HEK293 (cell line): Measurements from ENCODE around the gene TRA2A.

Experiments used
- GLI2 ChIP-seq: fragments of 450-650 bp; formaldehyde crosslinking; IDR thresholded peaks from 2 replicates; pipeline ENCODE4; 2017; ENCODE audit warnings: missing biosample characterization, missing genetic modification characterization, low read depth, borderline replicate concordance
- GLI4 ChIP-seq: fragments of 450-650 bp; formaldehyde crosslinking; IDR thresholded peaks from 2 replicates; pipeline ENCODE4 v1.5.1; 2016; ENCODE audit warnings: missing biosample characterization, missing genetic modification characterization
- KLF16 ChIP-seq: fragments of 450-650 bp; formaldehyde crosslinking; IDR thresholded peaks from 2 replicates; pipeline ENCODE4 v1.5.1; 2017; ENCODE audit warnings: missing biosample characterization, missing genetic modification characterization
- PRDM1 ChIP-seq: fragments of 450-650 bp; formaldehyde crosslinking; IDR thresholded peaks from 2 replicates; pipeline ENCODE4; 2016; ENCODE audit warnings: missing biosample characterization, missing genetic modification characterization
- TCF7L2 ChIP-seq: IDR thresholded peaks from 2 replicates; pipeline ENCODE4 v1.6.1; 2011; ENCODE audit warnings: low read depth, mild to moderate bottlenecking, inconsistent platforms, low read length, moderate library complexity, borderline replicate concordance
- WT1 ChIP-seq: fragments of 450-650 bp; formaldehyde crosslinking; IDR thresholded peaks from 2 replicates; pipeline ENCODE4 v1.5.1; 2016; ENCODE audit warnings: missing biosample characterization, missing genetic modification characterization
- ZBTB11 ChIP-seq: fragments of 450-650 bp; formaldehyde crosslinking; conservative IDR thresholded peaks from 2 replicates; pipeline ENCODE4 v1.5.1; 2016; ENCODE audit warnings: low read depth, missing biosample characterization, missing genetic modification characterization
- ZBTB21 ChIP-seq: fragments of 450-650 bp; formaldehyde crosslinking; IDR thresholded peaks from 2 replicates; pipeline ENCODE4 v1.5.1; 2017; ENCODE audit warnings: missing biosample characterization, missing genetic modification characterization
- ZBTB8A ChIP-seq: fragments of 450-650 bp; formaldehyde crosslinking; IDR thresholded peaks from 2 replicates; pipeline ENCODE4 v1.5.1; 2016; ENCODE audit warnings: missing biosample characterization, missing genetic modification characterization
- ZNF169 ChIP-seq: fragments of 450-650 bp; formaldehyde crosslinking; IDR thresholded peaks from 2 replicates; pipeline ENCODE4 v1.5.1; 2016; ENCODE audit warnings: missing biosample characterization, missing genetic modification characterization
- ZNF292 ChIP-seq: fragments of 450-650 bp; formaldehyde crosslinking; IDR thresholded peaks from 2 replicates; pipeline ENCODE4 v1.5.1; 2016; ENCODE audit warnings: low read depth, missing biosample characterization, missing genetic modification characterization, borderline replicate concordance
- ZNF335 ChIP-seq: fragments of 450-650 bp; formaldehyde crosslinking; conservative IDR thresholded peaks from 2 replicates; pipeline ENCODE4 v1.5.1; 2016; ENCODE audit warnings: missing biosample characterization, missing genetic modification characterization
- ZNF514 ChIP-seq: fragments of 450-650 bp; formaldehyde crosslinking; IDR thresholded peaks from 2 replicates; pipeline ENCODE4 v1.5.1; 2016; ENCODE audit warnings: missing biosample characterization, missing genetic modification characterization
- ZNF521 ChIP-seq: fragments of 450-650 bp; formaldehyde crosslinking; IDR thresholded peaks from 2 replicates; pipeline ENCODE4 v1.5.1; 2017; ENCODE audit warnings: missing biosample characterization, mild to moderate bottlenecking, missing genetic modification characterization
- ZNF560 ChIP-seq: fragments of 450-650 bp; formaldehyde crosslinking; IDR thresholded peaks from 2 replicates; pipeline ENCODE4 v1.5.1; 2017; ENCODE audit warnings: missing biosample characterization, missing genetic modification characterization, borderline replicate concordance
- ZSCAN30 ChIP-seq: fragments of 450-650 bp; IDR thresholded peaks from 2 replicates; pipeline ENCODE4 v1.5.1; 2018; ENCODE audit warnings: missing biosample characterization, mild to moderate bottlenecking, missing genetic modification characterization, moderate library complexity
- TF ChIP-seq, protein P1 (sequence below): fragments of 450-650 bp; formaldehyde crosslinking; IDR thresholded peaks from 2 replicates; pipeline ENCODE4 v1.5.1; 2016; ENCODE audit warnings: missing biosample characterization, missing genetic modification characterization
- TF ChIP-seq, protein P2 (sequence below): fragments of 450-650 bp; formaldehyde crosslinking; IDR thresholded peaks from 2 replicates; pipeline ENCODE4 v1.5.1; 2016; ENCODE audit warnings: missing biosample characterization, missing genetic modification characterization
- TF ChIP-seq, protein P3 (sequence below): fragments of 450-650 bp; formaldehyde crosslinking; IDR thresholded peaks from 2 replicates; pipeline ENCODE4 v1.5.1; 2016; ENCODE audit warnings: missing biosample characterization, missing genetic modification characterization
- TF ChIP-seq, protein P4 (sequence below): fragments of 450-650 bp; formaldehyde crosslinking; IDR thresholded peaks from 2 replicates; pipeline ENCODE4 v1.5.1; 2017; ENCODE audit warnings: missing biosample characterization, missing genetic modification characterization
- TF ChIP-seq, protein P5 (sequence below): fragments of 450-650 bp; formaldehyde crosslinking; IDR thresholded peaks from 2 replicates; pipeline ENCODE4 v1.5.1; 2016; ENCODE audit warnings: missing biosample characterization, missing genetic modification characterization

TRA2A gene

GRCh38 chr7:23531794-23532489, at the start of gene TRA2A (continued):
- TF ChIP-seq ZBTB21 (tag by site-specific recombination) (peak; percentile 89), GLI2 (tag by site-specific recombination) (no peak), GLI4 (no peak), ZBTB11 (no peak), TCF7L2 (peak; percentile 16; the same call in 1 of the 2 replicates), ZNF521 (tag by site-specific recombination) (no peak), ZSCAN30 (0 out of 2 replicates have a peak, but pooled peaks have one; percentile 28), ZNF169 (tag by site-specific recombination) (no peak), PRDM1 (no peak), ZNF560 (tag by site-specific recombination) (no peak), WT1 (tag by site-specific recombination) (peak; percentile 79), ZNF292 (tag by site-specific recombination) (no peak), KLF16 (tag by site-specific recombination) (peak; percentile 12; the same call in 1 of the 2 replicates), ZNF335 (tag by site-specific recombination) (peak; percentile 88), ZNF514 (no peak), ZBTB8A (tag by site-specific recombination) (peak; percentile 95)
- TF ChIP-seq, protein P1, sequence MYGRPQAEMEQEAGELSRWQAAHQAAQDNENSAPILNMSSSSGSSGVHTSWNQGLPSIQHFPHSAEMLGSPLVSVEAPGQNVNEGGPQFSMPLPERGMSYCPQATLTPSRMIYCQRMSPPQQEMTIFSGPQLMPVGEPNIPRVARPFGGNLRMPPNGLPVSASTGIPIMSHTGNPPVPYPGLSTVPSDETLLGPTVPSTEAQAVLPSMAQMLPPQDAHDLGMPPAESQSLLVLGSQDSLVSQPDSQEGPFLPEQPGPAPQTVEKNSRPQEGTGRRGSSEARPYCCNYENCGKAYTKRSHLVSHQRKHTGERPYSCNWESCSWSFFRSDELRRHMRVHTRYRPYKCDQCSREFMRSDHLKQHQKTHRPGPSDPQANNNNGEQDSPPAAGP (tag by site-specific recombination): peak; percentile 43; the same call in 1 of the 2 replicates
- TF ChIP-seq, protein P2, sequence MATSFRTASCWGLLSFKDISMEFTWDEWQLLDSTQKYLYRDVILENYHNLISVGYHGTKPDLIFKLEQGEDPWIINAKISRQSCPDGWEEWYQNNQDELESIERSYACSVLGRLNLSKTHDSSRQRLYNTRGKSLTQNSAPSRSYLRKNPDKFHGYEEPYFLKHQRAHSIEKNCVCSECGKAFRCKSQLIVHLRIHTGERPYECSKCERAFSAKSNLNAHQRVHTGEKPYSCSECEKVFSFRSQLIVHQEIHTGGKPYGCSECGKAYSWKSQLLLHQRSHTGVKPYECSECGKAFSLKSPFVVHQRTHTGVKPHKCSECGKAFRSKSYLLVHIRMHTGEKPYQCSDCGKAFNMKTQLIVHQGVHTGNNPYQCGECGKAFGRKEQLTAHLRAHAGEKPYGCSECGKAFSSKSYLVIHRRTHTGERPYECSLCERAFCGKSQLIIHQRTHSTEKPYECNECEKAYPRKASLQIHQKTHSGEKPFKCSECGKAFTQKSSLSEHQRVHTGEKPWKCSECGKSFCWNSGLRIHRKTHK (tag by site-specific recombination): no peak
- TF ChIP-seq, protein P3, sequence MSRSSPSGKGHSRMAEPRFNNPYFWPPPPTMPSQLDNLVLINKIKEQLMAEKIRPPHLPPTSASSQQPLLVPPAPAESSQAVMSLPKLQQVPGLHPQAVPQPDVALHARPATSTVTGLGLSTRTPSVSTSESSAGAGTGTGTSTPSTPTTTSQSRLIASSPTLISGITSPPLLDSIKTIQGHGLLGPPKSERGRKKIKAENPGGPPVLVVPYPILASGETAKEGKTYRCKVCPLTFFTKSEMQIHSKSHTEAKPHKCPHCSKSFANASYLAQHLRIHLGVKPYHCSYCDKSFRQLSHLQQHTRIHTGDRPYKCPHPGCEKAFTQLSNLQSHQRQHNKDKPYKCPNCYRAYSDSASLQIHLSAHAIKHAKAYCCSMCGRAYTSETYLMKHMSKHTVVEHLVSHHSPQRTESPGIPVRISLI (tag by site-specific recombination): peak; percentile 78
- TF ChIP-seq, protein P4, sequence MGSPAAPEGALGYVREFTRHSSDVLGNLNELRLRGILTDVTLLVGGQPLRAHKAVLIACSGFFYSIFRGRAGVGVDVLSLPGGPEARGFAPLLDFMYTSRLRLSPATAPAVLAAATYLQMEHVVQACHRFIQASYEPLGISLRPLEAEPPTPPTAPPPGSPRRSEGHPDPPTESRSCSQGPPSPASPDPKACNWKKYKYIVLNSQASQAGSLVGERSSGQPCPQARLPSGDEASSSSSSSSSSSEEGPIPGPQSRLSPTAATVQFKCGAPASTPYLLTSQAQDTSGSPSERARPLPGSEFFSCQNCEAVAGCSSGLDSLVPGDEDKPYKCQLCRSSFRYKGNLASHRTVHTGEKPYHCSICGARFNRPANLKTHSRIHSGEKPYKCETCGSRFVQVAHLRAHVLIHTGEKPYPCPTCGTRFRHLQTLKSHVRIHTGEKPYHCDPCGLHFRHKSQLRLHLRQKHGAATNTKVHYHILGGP: no peak
- TF ChIP-seq, protein P5, sequence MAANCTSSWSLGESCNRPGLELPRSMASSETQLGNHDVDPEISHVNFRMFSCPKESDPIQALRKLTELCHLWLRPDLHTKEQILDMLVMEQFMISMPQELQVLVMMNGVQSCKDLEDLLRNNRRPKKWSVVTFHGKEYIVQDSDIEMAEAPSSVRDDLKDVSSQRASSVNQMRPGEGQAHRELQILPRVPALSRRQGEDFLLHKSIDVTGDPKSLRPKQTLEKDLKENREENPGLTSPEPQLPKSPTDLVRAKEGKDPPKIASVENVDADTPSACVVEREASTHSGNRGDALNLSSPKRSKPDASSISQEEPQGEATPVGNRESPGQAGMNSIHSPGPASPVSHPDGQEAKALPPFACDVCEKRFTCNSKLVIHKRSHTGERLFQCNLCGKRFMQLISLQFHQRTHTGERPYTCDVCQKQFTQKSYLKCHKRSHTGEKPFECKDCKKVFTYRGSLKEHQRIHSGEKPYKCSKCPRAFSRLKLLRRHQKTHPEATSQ (tag by site-specific recombination): 0 out of 2 replicates have a peak, but pooled peaks have one; percentile 24
